NCI-H187 treated with DMSO at 0.1 percent for 48 hours (cell line): ENCODE measurements around the gene C19orf33.

Experiments
- DNase-seq: peaks from one replicate; lab custom pipeline; 2025; lab: John Stamatoyannopoulos, UW

The C19orf33 gene

DNA sequence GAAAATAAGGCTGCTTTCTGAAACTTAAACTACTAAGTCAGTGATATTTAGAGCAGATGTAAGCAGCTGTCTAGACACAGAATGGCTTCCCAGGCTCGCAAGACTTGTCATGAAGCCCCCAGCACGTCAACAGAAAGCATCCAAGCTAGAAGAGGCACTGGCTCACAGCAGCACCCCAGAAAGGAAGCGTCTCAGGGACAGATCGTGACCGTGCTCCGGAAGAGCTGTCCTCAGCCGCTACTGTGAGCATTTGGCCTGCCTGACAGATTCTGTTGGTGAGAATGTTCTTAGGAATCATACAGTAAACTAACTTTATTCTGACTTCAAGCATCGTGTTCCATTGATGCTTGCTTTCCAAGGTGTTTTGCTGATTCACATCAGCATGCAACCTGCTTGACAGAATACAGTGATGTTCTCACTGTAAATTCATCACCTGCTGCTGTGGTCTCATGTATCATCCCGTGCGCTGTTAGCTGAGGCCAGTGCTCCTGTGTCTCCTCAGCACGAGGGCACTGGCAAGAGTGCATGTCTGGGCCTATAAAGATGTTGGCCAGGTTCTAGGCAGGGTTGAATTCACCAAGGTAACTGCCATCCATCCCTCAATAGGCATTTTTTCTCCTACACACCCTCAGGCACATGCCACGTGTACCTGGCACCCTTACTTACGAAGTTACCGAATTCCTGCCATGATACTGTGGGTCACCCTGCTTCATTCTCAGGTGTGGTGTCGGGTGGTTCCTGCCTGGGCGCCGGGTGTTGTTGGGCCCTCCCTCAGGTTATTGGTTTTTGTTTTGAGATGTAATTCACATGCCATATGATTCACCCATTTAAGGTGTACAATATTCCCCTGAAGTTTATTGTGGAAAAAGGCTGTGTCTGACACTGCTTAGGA, 23.8 kb upstream of the C19orf33 start:
- no peak for DNase-seq

- no peak for DNase-seq
Observed at GRCh38 chr19:38281811-38282566, 22.1 kb upstream of the C19orf33 start.

GRCh38 chr19:38283271-38283670, 20.8 kb upstream of the C19orf33 start:
- DNase-seq: no peak

- no peak for DNase-seq
Observed at GRCh38 chr19:38284422-38284821, 19.6 kb upstream of the C19orf33 start.

- no peak for DNase-seq
Observed at GRCh38 chr19:38285567-38285966, 18.5 kb upstream of the C19orf33 start.

- DNase-seq: no peak
Observed at GRCh38 chr19:38287604-38288003, 16.4 kb upstream of the C19orf33 start.

DNA sequence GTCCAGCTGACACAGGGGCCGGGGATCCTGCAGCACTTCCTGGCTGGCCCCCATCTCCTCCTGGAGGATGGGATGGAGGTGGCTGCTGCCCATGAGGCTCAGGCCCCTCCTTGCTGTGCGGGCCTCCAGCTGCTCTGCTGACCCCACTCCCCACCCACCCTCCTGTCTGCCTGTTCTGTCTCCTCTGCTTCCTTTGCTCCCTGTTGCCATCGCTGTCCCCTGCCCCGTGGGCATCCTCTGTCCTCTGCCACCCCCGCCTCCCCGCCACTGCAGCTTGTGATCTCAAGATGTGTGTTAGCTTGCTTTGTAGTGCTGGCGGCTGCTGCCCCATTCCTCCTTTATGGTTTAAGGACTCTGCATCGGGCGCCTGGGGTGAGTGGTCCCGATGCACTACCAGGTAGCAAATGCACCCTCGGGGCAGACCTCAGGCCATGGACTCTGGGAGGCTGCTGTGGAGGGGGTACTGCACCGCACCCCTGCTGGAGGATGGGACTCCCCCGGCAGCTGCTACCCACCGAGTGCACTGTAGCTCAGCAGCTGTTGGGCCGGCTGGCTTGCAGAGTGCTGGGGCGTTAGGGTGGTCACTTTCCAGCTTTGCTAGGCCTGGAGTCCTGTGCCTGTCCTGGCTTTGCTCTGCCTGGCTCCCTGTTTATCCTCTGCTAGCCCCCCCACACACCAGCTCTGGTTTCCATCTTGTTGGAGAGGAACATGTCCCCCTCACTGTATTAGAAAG, 15.8 kb upstream of the C19orf33 start:
- no peak for DNase-seq

- no peak for DNase-seq
Observed at GRCh38 chr19:38289955-38290354, 14.1 kb upstream of the C19orf33 start.

GRCh38 chr19:38290631-38291147, 13.4 kb upstream of the C19orf33 start:
- DNase-seq: no peak

DNA sequence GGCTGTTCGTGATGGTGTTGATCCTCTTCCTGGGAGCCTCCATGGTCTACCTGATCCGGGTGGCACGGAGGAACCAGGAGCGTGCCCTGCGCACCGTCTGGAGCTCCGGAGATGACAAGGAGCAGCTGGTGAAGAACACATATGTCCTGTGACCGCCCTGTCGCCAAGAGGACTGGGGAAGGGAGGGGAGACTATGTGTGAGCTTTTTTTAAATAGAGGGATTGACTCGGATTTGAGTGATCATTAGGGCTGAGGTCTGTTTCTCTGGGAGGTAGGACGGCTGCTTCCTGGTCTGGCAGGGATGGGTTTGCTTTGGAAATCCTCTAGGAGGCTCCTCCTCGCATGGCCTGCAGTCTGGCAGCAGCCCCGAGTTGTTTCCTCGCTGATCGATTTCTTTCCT, 12.2 kb upstream of the C19orf33 start:
- no peak for DNase-seq

DNA sequence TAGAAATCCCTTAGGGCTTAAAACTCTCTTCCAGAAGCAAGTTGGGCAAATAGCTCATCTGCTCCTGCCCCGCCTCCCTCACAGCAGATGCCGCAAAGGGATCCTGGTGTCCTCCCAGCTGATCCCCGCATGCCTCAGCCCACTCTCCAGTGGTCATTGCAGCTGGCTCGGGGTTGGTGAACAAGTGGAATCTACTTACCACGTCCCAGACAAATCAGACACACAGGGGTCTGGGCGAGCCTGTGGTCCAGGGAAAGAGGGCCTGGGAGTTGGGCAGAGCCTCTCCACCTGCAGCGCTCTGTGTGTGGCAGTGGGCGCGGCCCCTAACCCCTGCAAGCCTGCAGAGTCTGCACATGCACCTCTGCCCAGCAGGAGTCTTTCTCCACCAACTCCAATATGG, 10.8 kb upstream of the C19orf33 start:
- DNase-seq: no peak

DNA sequence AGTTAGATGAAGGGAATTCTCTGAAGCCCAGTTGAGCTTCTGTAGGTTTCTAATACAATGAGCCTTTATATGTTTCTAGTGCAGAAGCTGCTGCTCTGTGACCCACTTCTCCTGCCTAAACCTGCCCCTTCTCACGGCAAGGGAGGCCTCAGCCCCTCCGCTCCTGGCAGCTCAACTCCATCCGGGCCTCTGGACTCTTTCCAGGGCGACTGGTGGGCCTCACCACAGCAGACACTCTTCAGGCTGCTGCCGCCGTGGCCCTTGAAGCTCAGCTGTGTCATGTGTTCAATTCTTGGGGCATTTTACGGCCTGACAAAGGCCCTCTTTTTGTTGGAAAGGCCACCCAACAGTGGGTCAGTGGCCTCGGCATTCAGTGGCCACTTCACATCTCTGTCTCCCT, 10.0 kb upstream of the C19orf33 start:
- no peak for DNase-seq

GRCh38 chr19:38298821-38299680, 5.0 kb upstream of the C19orf33 start:
- DNase-seq: no peak

GRCh38 chr19:38304352-38304865, 358 bp downstream of the C19orf33 start:
- no peak for DNase-seq

DNA sequence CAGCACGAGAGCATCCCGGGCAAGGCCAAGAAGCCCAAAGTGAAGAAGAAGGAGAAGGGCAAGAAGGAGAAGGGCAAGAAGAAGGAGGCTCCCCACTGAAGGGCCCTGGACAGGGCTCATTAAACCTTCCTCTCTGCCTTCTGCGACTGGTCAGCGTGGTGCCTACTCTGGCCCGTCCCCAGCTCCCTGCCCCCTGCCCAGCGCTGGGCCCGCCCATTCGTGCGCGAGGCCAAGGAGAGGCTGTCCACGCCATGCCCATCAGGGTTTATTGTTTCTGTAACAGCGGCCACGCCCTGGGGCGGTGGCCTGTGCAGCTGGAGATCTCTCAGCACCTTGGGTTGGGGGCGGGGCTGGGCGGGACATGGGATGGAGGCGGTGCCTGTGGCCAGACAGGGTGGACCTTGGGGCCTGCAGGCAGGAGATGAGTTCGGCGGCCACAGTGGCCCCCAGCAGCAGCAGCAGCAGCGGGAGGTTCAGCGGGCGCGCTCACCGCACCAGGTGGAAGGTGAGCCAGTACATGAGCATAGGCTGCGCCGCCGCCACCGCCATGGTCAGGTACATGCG, 897 bp downstream of the C19orf33 start:
- no peak for DNase-seq

DNA sequence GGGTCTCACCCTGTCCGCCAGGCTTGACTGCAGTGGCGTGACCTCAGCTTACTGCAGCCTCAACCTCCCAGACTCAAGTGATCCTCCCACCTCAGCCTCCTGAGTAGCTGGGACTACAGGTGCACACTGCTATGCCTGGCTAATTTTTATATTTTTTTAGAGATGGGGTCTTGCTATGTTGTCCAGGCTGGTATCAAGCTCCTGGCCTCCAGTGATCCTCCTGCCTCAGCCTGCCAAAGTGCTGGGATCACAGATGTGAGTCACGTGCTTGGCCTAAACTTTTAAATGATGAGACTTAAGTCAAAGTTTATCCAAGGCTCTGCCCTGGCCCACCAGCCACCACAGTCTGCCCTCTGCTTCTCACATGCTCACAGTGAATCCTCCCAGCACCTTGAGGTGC, 2.2 kb downstream of the C19orf33 start:
- no peak for DNase-seq

- DNase-seq: no peak
Observed at GRCh38 chr19:38307076-38307475, 3.0 kb downstream of the C19orf33 start.

- DNase-seq: no peak
Observed at GRCh38 chr19:38307597-38307996, 3.5 kb downstream of the C19orf33 start.

GRCh38 chr19:38308006-38308766, 4.1 kb downstream of the C19orf33 start:
- no peak for DNase-seq
